Activated naive CD4-positive, alpha-beta T cell treated with anti-CD3 and anti-CD28 coated beads for 36 hours (primary cell): ENCODE results near the gene PRSS57. TPM values are rescaled to one million over a fixed set of nuclear protein-coding genes. Genes with fewer than 3 reads are reported as not detected.
"Not testable (repeated sequence)": the region's sequence is repeated elsewhere in the genome, so short reads cannot be mapped to it uniquely, and the experiment has no call there.

Source experiments
- CTCF ChIA-PET: fragments of 350-600 bp; sonication (Branson Sonifier 250); formaldehyde crosslinking; loops from one replicate; lab custom pipeline; 2021; ENCODE audit warnings: antibody characterized with exemption; lab: Charles Lee
- DNase-seq: peaks from one replicate; pipeline ENCODE4 v3.0.0-alpha.2; 2020
- H3K27ac Mint-ChIP-seq: one replicate; pipeline ENCODE4 v1.8.0; 2021; ENCODE audit warnings: mild to moderate bottlenecking, mixed read lengths
- H3K27me3 Mint-ChIP-seq: one replicate; pipeline ENCODE4 v1.8.0; 2021; ENCODE audit warnings: low read depth, mixed read lengths
- H3K36me3 Mint-ChIP-seq: one replicate; pipeline ENCODE4 v1.8.0; 2021; ENCODE audit warnings: low read depth, mixed read lengths
- H3K4me1 Mint-ChIP-seq: one replicate; pipeline ENCODE4 v1.8.0; 2021; ENCODE audit warnings: low read depth, mixed read lengths
- H3K4me3 Mint-ChIP-seq: one replicate; pipeline ENCODE4 v1.8.0; 2021; ENCODE audit warnings: mild to moderate bottlenecking, moderate library complexity, mixed read lengths
- H3K9me3 Mint-ChIP-seq: one replicate; pipeline ENCODE4 v1.8.0; 2021; ENCODE audit warnings: mixed read lengths
- intact Hi-C: fragments of 100-400 bp; cut with micrococcal nuclease; formaldehyde crosslinking; loops from one replicate; pipeline ENCODE4 v1.15.1; 2023
- total RNA-seq, 2 experiments: library from RNA; stranded (reverse); gene quantifications; one replicate each; pipeline ENCODE4 v1.2.3, GENCODE V29; 2021

The PRSS57 gene
- total RNA-seq, 2 experiments from 2014 or later, result not detected

- Mint-ChIP-seq H3K27me3 (no peaks in the 10 kb centered on the region), H3K9me3 (no peaks in the 10 kb centered on the region), H3K4me3 (no peak overlapping the region), H3K36me3 (no peaks in the 10 kb centered on the region), H3K27ac (no peak overlapping the region), H3K4me1 (peaks cover 6% of the 10 kb centered on the region)
- intact Hi-C loops, result no loop called here
- CTCF ChIA-PET, result interaction anchor here (0.5 to 2.2 kb wide), 4 partner anchors 27 to 124 kb away, joined by 3 to 7 read pairs (median 3); no protein-coding TSS in a partner anchor
- DNase-seq, result no peak
Observed at GRCh38 chr19:732148-733069, 37.2 kb upstream of the PRSS57 start.

- Mint-ChIP-seq H3K4me3 (no peak overlapping the region), H3K9me3 (no peaks in the 10 kb centered on the region), H3K27ac (no peak overlapping the region), H3K36me3 (no peaks in the 10 kb centered on the region), H3K27me3 (no peaks in the 10 kb centered on the region), H3K4me1 (peaks cover 5% of the 10 kb centered on the region)
- intact Hi-C loops, result no loop called here
- CTCF ChIA-PET, result interaction anchor here (0.5 to 1.4 kb wide), 2 partner anchors 65 to 147 kb away, joined by 3 read pairs; no protein-coding TSS in a partner anchor
- no peak for DNase-seq
Observed at GRCh38 chr19:731000-731399, 35.7 kb upstream of the PRSS57 start.

GRCh38 chr19:729965-730668, 34.9 kb upstream of the PRSS57 start:
- Mint-ChIP-seq H3K9me3 (no peaks in the 10 kb centered on the region), H3K4me1 (peaks cover 5% of the 10 kb centered on the region), H3K27me3 (no peaks in the 10 kb centered on the region), H3K27ac (no peak overlapping the region), H3K4me3 (no peak overlapping the region), H3K36me3 (no peaks in the 10 kb centered on the region)
- CTCF ChIA-PET, result no interaction called here
- DNase-seq, result no peak
- intact Hi-C loops, result no loop called here

- CTCF ChIA-PET, result not testable (repeated sequence)
Observed at GRCh38 chr19:729564-729963, 34.3 kb upstream of the PRSS57 start.

GRCh38 chr19:728011-728410, 32.8 kb upstream of the PRSS57 start:
- Mint-ChIP-seq H3K4me3 (no peak overlapping the region), H3K36me3 (no peaks in the 10 kb centered on the region), H3K9me3 (no peaks in the 10 kb centered on the region), H3K4me1 (no peaks in the 10 kb centered on the region), H3K27ac (no peak overlapping the region), H3K27me3 (no peaks in the 10 kb centered on the region)
- no peak for DNase-seq
- intact Hi-C loops, result no loop called here
- CTCF ChIA-PET, result no interaction called here

More at GRCh38 chr19:729564-729963, 34.3 kb upstream of the PRSS57 start:
- H3K36me3 Mint-ChIP-seq, intact Hi-C loops, H3K27ac Mint-ChIP-seq, DNase-seq, H3K4me3 Mint-ChIP-seq, H3K9me3 Mint-ChIP-seq, H3K27me3 Mint-ChIP-seq, H3K4me1 Mint-ChIP-seq: not testable (repeated sequence)

- H3K4me3 Mint-ChIP-seq, result no peak overlapping the region
- H3K36me3 Mint-ChIP-seq, result no peaks in the 10 kb centered on the region
- peaks cover 2% of the 10 kb centered on the region for H3K27me3 Mint-ChIP-seq
- no peaks in the 10 kb centered on the region for H3K4me1 Mint-ChIP-seq
- H3K27ac Mint-ChIP-seq, result no peak overlapping the region
- CTCF ChIA-PET, result no interaction called here
- intact Hi-C loops, result no loop called here
- no peak for DNase-seq
- no peaks in the 10 kb centered on the region for H3K9me3 Mint-ChIP-seq
Observed at GRCh38 chr19:726993-727956, 32.0 kb upstream of the PRSS57 start.

GRCh38 chr19:725461-726089, 30.3 kb upstream of the PRSS57 start:
- CTCF ChIA-PET, result no interaction called here
- H3K9me3 Mint-ChIP-seq, result no peaks in the 10 kb centered on the region
- H3K27me3 Mint-ChIP-seq, result peaks cover 6% of the 10 kb centered on the region
- H3K27ac Mint-ChIP-seq, result no peak overlapping the region
- H3K4me1 Mint-ChIP-seq, result no peaks in the 10 kb centered on the region
- intact Hi-C loops, result no loop called here
- no peak overlapping the region for H3K4me3 Mint-ChIP-seq
- no peak for DNase-seq
- no peaks in the 10 kb centered on the region for H3K36me3 Mint-ChIP-seq

- Mint-ChIP-seq H3K27ac (no peak overlapping the region), H3K27me3 (peaks cover 9% of the 10 kb centered on the region), H3K4me1 (no peaks in the 10 kb centered on the region), H3K9me3 (no peaks in the 10 kb centered on the region), H3K4me3 (no peak overlapping the region), H3K36me3 (no peaks in the 10 kb centered on the region)
- CTCF ChIA-PET, result interaction anchor here (0.6 kb wide), 1 partner anchor 138 kb away, joined by 3 read pairs; no protein-coding TSS in a partner anchor
- no peak for DNase-seq
- intact Hi-C loops, result no loop called here
Observed at GRCh38 chr19:723714-724113, 28.5 kb upstream of the PRSS57 start.

- Mint-ChIP-seq H3K27ac (no peak overlapping the region), H3K27me3 (peaks cover 13% of the 10 kb centered on the region), H3K4me1 (no peaks in the 10 kb centered on the region), H3K36me3 (no peaks in the 10 kb centered on the region), H3K4me3 (no peak overlapping the region), H3K9me3 (no peaks in the 10 kb centered on the region)
- no peak for DNase-seq
- intact Hi-C loops, result no loop called here
- CTCF ChIA-PET, result interaction anchor here (0.6 kb wide), 1 partner anchor 138 kb away, joined by 3 read pairs; no protein-coding TSS in a partner anchor
Observed at GRCh38 chr19:723247-723646, 28.0 kb upstream of the PRSS57 start.

GRCh38 chr19:722553-723101, 27.4 kb upstream of the PRSS57 start:
- DNase-seq, result no peak
- no peaks in the 10 kb centered on the region for H3K36me3 Mint-ChIP-seq
- intact Hi-C loops, result no loop called here
- no peak overlapping the region for H3K4me3 Mint-ChIP-seq
- H3K27ac Mint-ChIP-seq, result no peak overlapping the region
- no peaks in the 10 kb centered on the region for H3K9me3 Mint-ChIP-seq
- peaks cover 19% of the 10 kb centered on the region for H3K27me3 Mint-ChIP-seq
- H3K4me1 Mint-ChIP-seq, result no peaks in the 10 kb centered on the region
- CTCF ChIA-PET, result no interaction called here

- intact Hi-C loops, result no loop called here
- no peaks in the 10 kb centered on the region for H3K36me3 Mint-ChIP-seq
- CTCF ChIA-PET, result no interaction called here
- no peaks in the 10 kb centered on the region for H3K4me1 Mint-ChIP-seq
- no peak overlapping the region for H3K27ac Mint-ChIP-seq
- peaks cover 23% of the 10 kb centered on the region for H3K27me3 Mint-ChIP-seq
- DNase-seq, result no peak
- H3K9me3 Mint-ChIP-seq, result peaks cover 4% of the 10 kb centered on the region
- H3K4me3 Mint-ChIP-seq, result no peak overlapping the region
Observed at GRCh38 chr19:720345-721160, 25.3 kb upstream of the PRSS57 start.
